SK-N-SH treated with all-trans-retinoic acid at 6 μM for 48 hours (cell line): Measurements from ENCODE around the gene FAM151A.

Source experiments
- ARNTL ChIP-seq: fragments of 450-650 bp; formaldehyde crosslinking; IDR thresholded peaks from 2 replicates; pipeline ENCODE4 v1.5.0; 2020; ENCODE audit warnings: low read depth, mild to moderate bottlenecking, moderate library complexity, borderline replicate concordance
- ESRRG ChIP-seq: fragments of 250-450 bp; sonication (Bioruptor Pico); IDR thresholded peaks from 2 replicates; pipeline ENCODE4 v1.6.1; 2021; ENCODE audit warnings: mild to moderate bottlenecking
- OSR1 ChIP-seq: fragments of 250-450 bp; sonication (Bioruptor Pico); IDR thresholded peaks from 2 replicates; pipeline ENCODE4 v1.8.0; 2022; ENCODE audit warnings: moderate library complexity, mild to moderate bottlenecking, inconsistent platforms
- RARB ChIP-seq: fragments of 250-450 bp; sonication (Bioruptor Pico); IDR thresholded peaks from 2 replicates; pipeline ENCODE4 v1.8.0; 2021; ENCODE audit warnings: mild to moderate bottlenecking, moderate library complexity
- SNAI2 ChIP-seq: fragments of 250-450 bp; sonication (Bioruptor Pico); IDR thresholded peaks from 2 replicates; pipeline ENCODE4 v1.5.0; 2020; ENCODE audit warnings: mild to moderate bottlenecking, moderate library complexity
- ZFP30 ChIP-seq: fragments of 450-650 bp; formaldehyde crosslinking; IDR thresholded peaks from 2 replicates; pipeline ENCODE4 v1.5.0; 2022; ENCODE audit warnings: mild to moderate bottlenecking, moderate library complexity
- TF ChIP-seq, protein P1 (sequence below): fragments of 250-450 bp; sonication (Bioruptor Pico); IDR thresholded peaks from 2 replicates; pipeline ENCODE4 v1.5.1; 2020; ENCODE audit warnings: low read depth, mild to moderate bottlenecking, moderate library complexity
- TF ChIP-seq, protein P2 (sequence below): fragments of 250-450 bp; sonication (Bioruptor Pico); IDR thresholded peaks from 2 replicates; pipeline ENCODE4 v1.8.0; 2020; ENCODE audit warnings: mild to moderate bottlenecking, moderate library complexity, borderline replicate concordance

DNA sequence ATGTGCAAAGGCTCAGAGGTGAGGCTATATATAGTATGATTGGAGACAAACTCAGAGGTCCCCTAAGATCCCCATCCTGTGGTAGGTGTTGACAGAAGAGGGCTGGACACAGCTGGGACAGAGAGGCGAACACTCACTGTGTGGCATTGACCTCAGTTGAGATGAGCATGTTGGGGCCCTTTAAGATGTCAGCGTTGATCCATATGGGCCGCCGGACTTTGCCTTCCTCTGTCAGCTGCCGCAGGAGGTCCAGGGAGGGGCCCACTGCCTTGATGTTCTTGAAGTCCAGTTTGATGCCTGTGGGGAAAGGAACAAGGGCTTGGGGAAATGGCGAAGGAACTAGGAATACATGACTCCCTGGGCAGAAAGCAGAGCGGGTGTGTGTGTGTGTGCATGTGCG, 8.8 kb downstream of the FAM151A start:
- TF ChIP-seq RARB (CRISPR knock-in tag), result no peak
- TF ChIP-seq OSR1 (CRISPR knock-in tag), result no peak
- TF ChIP-seq ZFP30, result no peak
- no peak for TF ChIP-seq SNAI2
- TF ChIP-seq ESRRG (CRISPR knock-in tag), result no peak
- TF ChIP-seq ARNTL (CRISPR knock-in tag), result no peak
- TF ChIP-seq, protein P1, sequence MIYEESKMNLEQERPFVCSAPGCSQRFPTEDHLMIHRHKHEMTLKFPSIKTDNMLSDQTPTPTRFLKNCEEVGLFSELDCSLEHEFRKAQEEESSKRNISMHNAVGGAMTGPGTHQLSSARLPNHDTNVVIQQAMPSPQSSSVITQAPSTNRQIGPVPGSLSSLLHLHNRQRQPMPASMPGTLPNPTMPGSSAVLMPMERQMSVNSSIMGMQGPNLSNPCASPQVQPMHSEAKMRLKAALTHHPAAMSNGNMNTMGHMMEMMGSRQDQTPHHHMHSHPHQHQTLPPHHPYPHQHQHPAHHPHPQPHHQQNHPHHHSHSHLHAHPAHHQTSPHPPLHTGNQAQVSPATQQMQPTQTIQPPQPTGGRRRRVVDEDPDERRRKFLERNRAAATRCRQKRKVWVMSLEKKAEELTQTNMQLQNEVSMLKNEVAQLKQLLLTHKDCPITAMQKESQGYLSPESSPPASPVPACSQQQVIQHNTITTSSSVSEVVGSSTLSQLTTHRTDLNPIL (CRISPR knock-in tag), result no peak
- TF ChIP-seq, protein P2, sequence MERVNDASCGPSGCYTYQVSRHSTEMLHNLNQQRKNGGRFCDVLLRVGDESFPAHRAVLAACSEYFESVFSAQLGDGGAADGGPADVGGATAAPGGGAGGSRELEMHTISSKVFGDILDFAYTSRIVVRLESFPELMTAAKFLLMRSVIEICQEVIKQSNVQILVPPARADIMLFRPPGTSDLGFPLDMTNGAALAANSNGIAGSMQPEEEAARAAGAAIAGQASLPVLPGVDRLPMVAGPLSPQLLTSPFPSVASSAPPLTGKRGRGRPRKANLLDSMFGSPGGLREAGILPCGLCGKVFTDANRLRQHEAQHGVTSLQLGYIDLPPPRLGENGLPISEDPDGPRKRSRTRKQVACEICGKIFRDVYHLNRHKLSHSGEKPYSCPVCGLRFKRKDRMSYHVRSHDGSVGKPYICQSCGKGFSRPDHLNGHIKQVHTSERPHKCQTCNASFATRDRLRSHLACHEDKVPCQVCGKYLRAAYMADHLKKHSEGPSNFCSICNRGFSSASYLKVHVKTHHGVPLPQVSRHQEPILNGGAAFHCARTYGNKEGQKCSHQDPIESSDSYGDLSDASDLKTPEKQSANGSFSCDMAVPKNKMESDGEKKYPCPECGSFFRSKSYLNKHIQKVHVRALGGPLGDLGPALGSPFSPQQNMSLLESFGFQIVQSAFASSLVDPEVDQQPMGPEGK (CRISPR knock-in tag), result no peak
